ENCODE measurements around the gene ANKRD62.

The ANKRD62 gene

GRCh38 chr18:12155996-12156395 lies 62.4 kb downstream of the ANKRD62 start:
- DNase-seq (ENCODE audit: low read depth): no peak
- H3K4me3 ChIP-seq (ENCODE audit: low read depth, low read length): no peak overlapping the region

- no peak overlapping the region for H3K4me3 ChIP-seq (ENCODE audit: low read depth, low read length)
- DNase-seq (ENCODE audit: low read depth): no peak
Observed at GRCh38 chr18:12159446-12159845, 65.8 kb downstream of the ANKRD62 start.

GRCh38 chr18:12162786-12163185 lies 69.1 kb downstream of the ANKRD62 start:
- DNase-seq (ENCODE audit: low read depth): no peak
- no peak overlapping the region for H3K4me3 ChIP-seq (ENCODE audit: low read depth, low read length)

- DNase-seq (ENCODE audit: low read depth): no peak
- no peak overlapping the region for H3K4me3 ChIP-seq (ENCODE audit: low read depth, low read length)
Observed at GRCh38 chr18:12165038-12165768, 71.6 kb downstream of the ANKRD62 start.
